Measurements from ENCODE around the gene FANCC. TPM values are rescaled to one million over a fixed set of nuclear protein-coding genes. Genes with fewer than 3 reads are reported as not detected.

The FANCC gene
- total RNA-seq, 4 donors from 2014 or later = 2.2 to 9.3 (median 6.5) TPM

- Histone ChIP-seq H3K36me3 (peaks cover 0 to 26% (median 0%) of the 10 kb centered on the region in 3 donors), H3K27me3 (no peaks in the 10 kb centered on the region), H3K4me1 (no peaks in the 10 kb centered on the region), H3K4me3 (no peak overlapping the region), H3K9me3 (no peaks in the 10 kb centered on the region), H3K27ac (no peak overlapping the region)
- TF ChIP-seq CTCF (IDR thresholded peaks at IDR 0.05) (no peak), POLR2A (IDR thresholded peaks at IDR 0.05) (no peak)
- intact Hi-C loops (cut with DNase I) = no loop called here
- no peak for DNase-seq
Observed at GRCh38 chr9:95242613-95243012, 74.9 kb downstream of the FANCC start.

DNA sequence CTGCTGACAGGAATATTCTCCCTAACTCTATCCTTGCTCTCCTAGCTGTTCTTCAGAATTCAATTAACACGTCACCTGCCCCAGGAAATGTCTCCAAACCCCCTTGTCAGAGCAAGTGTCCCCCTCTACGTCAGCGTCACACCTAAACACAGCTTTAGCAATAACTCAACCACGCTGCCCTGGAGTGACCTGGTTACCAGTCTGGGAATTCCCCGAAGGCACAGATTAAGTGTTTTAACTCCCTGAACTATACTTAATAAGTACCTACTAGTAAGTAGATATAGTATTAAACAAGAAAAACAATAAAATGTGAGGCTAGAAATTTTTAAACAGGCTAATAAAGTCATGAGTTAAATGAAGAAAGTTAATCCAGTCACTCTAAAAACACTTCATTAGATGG is 78.4 kb downstream of the FANCC start:
- Histone ChIP-seq H3K9me3 (no peaks in the 10 kb centered on the region), H3K4me1 (no peaks in the 10 kb centered on the region), H3K4me3 (no peak overlapping the region), H3K27me3 (no peaks in the 10 kb centered on the region), H3K27ac (no peak overlapping the region), H3K36me3 (peaks cover 0 to 5% (median 0%) of the 10 kb centered on the region in 3 donors)
- no peak for TF ChIP-seq CTCF (IDR thresholded peaks at IDR 0.05)
- TF ChIP-seq POLR2A (IDR thresholded peaks at IDR 0.05) = no peak
- WGBS, 2 donors = 92 to 95% methylated on average over 5 of the region's 5 CpGs
- intact Hi-C loops (cut with DNase I) = no loop called here
- DNase-seq = no peak

GRCh38 chr9:95237336-95237735 is 80.2 kb downstream of the FANCC start:
- intact Hi-C loops (cut with DNase I) = no loop called here
- DNase-seq = no peak
- TF ChIP-seq CTCF (IDR thresholded peaks at IDR 0.05) (no peak), POLR2A (IDR thresholded peaks at IDR 0.05) (no peak)
- Histone ChIP-seq H3K27me3 (no peaks in the 10 kb centered on the region), H3K36me3 (no peaks in the 10 kb centered on the region), H3K27ac (no peak overlapping the region), H3K4me3 (no peak overlapping the region), H3K9me3 (no peaks in the 10 kb centered on the region), H3K4me1 (no peaks in the 10 kb centered on the region)
- WGBS, 2 donors = 90 to 91% methylated on average over 7 of the region's 7 CpGs

GRCh38 chr9:95230046-95230445 is 87.5 kb downstream of the FANCC start:
- WGBS, 2 donors = 93 to 95% methylated on average over 6 of the region's 6 CpGs
- H3K4me3 ChIP-seq = no peak overlapping the region
- H3K9me3 ChIP-seq = no peaks in the 10 kb centered on the region
- H3K36me3 ChIP-seq = peaks cover 0 to 6% (median 0%) of the 10 kb centered on the region in 3 donors
- H3K27ac ChIP-seq = no peak overlapping the region
- DNase-seq = no peak
- no peaks in the 10 kb centered on the region for H3K27me3 ChIP-seq
- TF ChIP-seq CTCF (IDR thresholded peaks at IDR 0.05) (no peak), POLR2A (IDR thresholded peaks at IDR 0.05) (no peak)
- no peaks in the 10 kb centered on the region for H3K4me1 ChIP-seq
- intact Hi-C loops (cut with DNase I) = no loop called here

- H3K27me3 ChIP-seq = no peaks in the 10 kb centered on the region
- DNase-seq = no peak
- intact Hi-C loops (cut with DNase I) = no loop called here
Observed at GRCh38 chr9:95229230-95229915, 88.1 kb downstream of the FANCC start.

More at GRCh38 chr9:95229230-95229915, 88.1 kb downstream of the FANCC start:
- Histone ChIP-seq H3K36me3 (peaks cover 0 to 6% (median 0%) of the 10 kb centered on the region in 3 donors), H3K4me3 (no peak overlapping the region), H3K9me3 (no peaks in the 10 kb centered on the region), H3K27ac (no peak overlapping the region), H3K4me1 (no peaks in the 10 kb centered on the region)
- TF ChIP-seq POLR2A (IDR thresholded peaks at IDR 0.05) (no peak), CTCF (IDR thresholded peaks at IDR 0.05) (no peak)
- 72 to 83% methylated on average over 4 of the region's 4 CpGs for WGBS, 2 donors
